Progenitor cell of endocrine pancreas (in vitro differentiated cells): ENCODE results near the gene EAF2. TPM values are rescaled to one million over a fixed set of nuclear protein-coding genes. Genes with fewer than 3 reads are reported as not detected.

Source experiments
- DNase-seq: peaks from one replicate; pipeline ENCODE4 v3.0.0; 2021; ENCODE audit warnings: low spot score; ENCODE audit not compliant: unreplicated experiment
- H3K27ac Mint-ChIP-seq: 2 replicates; pipeline ENCODE4 v1.8.0; 2021; ENCODE audit warnings: mild to moderate bottlenecking, moderate library complexity, mixed read lengths
- H3K27me3 Mint-ChIP-seq: 2 replicates; pipeline ENCODE4 v1.8.0; 2021; ENCODE audit warnings: mixed read lengths
- H3K36me3 Mint-ChIP-seq: 2 replicates; pipeline ENCODE4 v1.8.0; 2022; ENCODE audit warnings: mixed read lengths; ENCODE audit not compliant: insufficient read depth
- H3K4me1 Mint-ChIP-seq: 2 replicates; pipeline ENCODE4 v1.8.0; 2021; ENCODE audit warnings: low read depth, mixed read lengths
- H3K4me3 Mint-ChIP-seq: 2 replicates; pipeline ENCODE4 v1.8.0; 2021; ENCODE audit warnings: low read depth, mild to moderate bottlenecking, moderate library complexity, mixed read lengths
- H3K9me3 Mint-ChIP-seq: 2 replicates; pipeline ENCODE4 v1.8.0; 2021; ENCODE audit warnings: low read depth, mixed read lengths
- CTCF ChIP-seq: fragments of 200-600 bp; sonication (generic); IDR thresholded peaks from one replicate; pipeline ENCODE4 v1.5.0; 2021; ENCODE audit warnings: antibody characterized with exemption, mild to moderate bottlenecking; ENCODE audit not compliant: unreplicated experiment
- total RNA-seq: library from RNA; stranded (reverse); gene quantifications from 2 replicates; pipeline ENCODE4 v1.2.1, GENCODE V29; 2021

The EAF2 gene
- total RNA-seq, 1 donor from 2014 or later: 7.0 TPM

- Mint-ChIP-seq H3K4me1 (peaks cover 14% of the 10 kb centered on the region), H3K27ac (no peak overlapping the region), H3K4me3 (no peak overlapping the region)
These were observed 60.1 kb downstream of the EAF2 start for GRCh38 chr3:121895121-121895520.

GRCh38 chr3:121895736-121896135, 60.7 kb downstream of the EAF2 start:
- DNase-seq: no peak
- Mint-ChIP-seq H3K4me3 (no peak overlapping the region), H3K36me3 (peaks cover 2% of the 10 kb centered on the region), H3K27ac (no peak overlapping the region), H3K27me3 (no peaks in the 10 kb centered on the region), H3K9me3 (peaks cover 3% of the 10 kb centered on the region), H3K4me1 (peaks cover 14% of the 10 kb centered on the region)
- TF ChIP-seq CTCF: no peak

More at GRCh38 chr3:121895121-121895520, 60.1 kb downstream of the EAF2 start:
- no peak for DNase-seq
- TF ChIP-seq CTCF: no peak
- Mint-ChIP-seq H3K9me3 (peaks cover 3% of the 10 kb centered on the region), H3K36me3 (peaks cover 2% of the 10 kb centered on the region), H3K27me3 (no peaks in the 10 kb centered on the region)

GRCh38 chr3:121896823-121897222, 61.8 kb downstream of the EAF2 start:
- Mint-ChIP-seq H3K4me1 (peaks cover 14% of the 10 kb centered on the region), H3K9me3 (peaks cover 3% of the 10 kb centered on the region), H3K4me3 (no peak overlapping the region), H3K36me3 (peaks cover 2% of the 10 kb centered on the region), H3K27ac (no peak overlapping the region), H3K27me3 (no peaks in the 10 kb centered on the region)
- no peak for TF ChIP-seq CTCF
- no peak for DNase-seq

GRCh38 chr3:121897296-121897695, 62.3 kb downstream of the EAF2 start:
- Mint-ChIP-seq H3K4me3 (no peak overlapping the region), H3K9me3 (peaks cover 3% of the 10 kb centered on the region), H3K4me1 (peaks cover 14% of the 10 kb centered on the region), H3K27ac (no peak overlapping the region), H3K27me3 (no peaks in the 10 kb centered on the region), H3K36me3 (peaks cover 2% of the 10 kb centered on the region)
- DNase-seq: no peak
- no peak for TF ChIP-seq CTCF

GRCh38 chr3:121913305-121913990, 78.4 kb downstream of the EAF2 start:
- no peak overlapping the region for H3K27ac Mint-ChIP-seq
- peaks cover 2% of the 10 kb centered on the region for H3K9me3 Mint-ChIP-seq
- H3K4me3 Mint-ChIP-seq: no peak overlapping the region
- no peak for TF ChIP-seq CTCF
- no peak for DNase-seq
- H3K27me3 Mint-ChIP-seq: peaks cover 6% of the 10 kb centered on the region
- H3K36me3 Mint-ChIP-seq: peaks cover 8% of the 10 kb centered on the region
- peaks cover 13% of the 10 kb centered on the region for H3K4me1 Mint-ChIP-seq
